T follicular helper cell (primary cell): ENCODE data around the gene GPC6.
"Not testable (repeated sequence)": the region's sequence is repeated elsewhere in the genome, so short reads cannot be mapped to it uniquely, and the experiment has no call there.

Experiments used
- DNase-seq: peaks from one replicate; pipeline ENCODE4 v3.0.0-alpha.2; 2020; ENCODE audit warnings: low read depth

Gene GPC6

DNA sequence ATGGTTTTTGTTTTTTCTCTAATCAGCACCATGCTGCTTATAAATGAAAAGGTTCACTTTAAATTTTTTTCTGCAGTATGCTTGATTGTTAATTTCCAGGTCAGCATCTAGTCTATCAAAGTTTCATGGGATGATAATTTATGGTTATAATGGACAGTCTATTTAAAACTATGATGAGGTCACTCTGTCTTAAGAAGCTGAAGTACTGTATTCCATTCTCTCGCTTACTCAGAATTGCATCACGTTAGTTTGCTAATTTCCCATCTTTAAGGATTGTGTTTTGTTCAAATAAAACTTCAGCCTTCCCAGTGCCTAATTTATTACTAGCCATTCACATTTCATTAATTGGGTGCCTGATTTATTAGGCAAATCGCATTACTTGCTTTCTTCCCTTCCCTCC, 94.3 kb downstream of the GPC6 start:
- no peak for DNase-seq

DNA sequence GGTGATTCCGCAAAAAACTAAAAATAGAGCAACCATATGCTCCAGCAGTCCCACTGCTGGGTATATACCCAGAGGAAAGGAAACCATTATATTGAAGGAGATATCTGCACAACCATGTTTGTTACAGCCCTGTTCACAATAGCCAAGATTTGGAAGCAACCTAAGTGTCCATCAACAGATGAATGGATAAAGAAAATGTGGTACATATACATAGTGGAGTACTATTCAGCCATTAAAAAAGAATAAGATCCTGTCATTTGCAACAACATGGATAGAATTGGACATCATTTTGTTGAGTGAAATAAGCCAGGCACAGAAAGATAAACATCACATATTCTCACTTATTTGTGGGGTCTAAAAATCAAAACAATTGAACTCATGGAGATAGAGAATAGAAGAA, 97.3 kb downstream of the GPC6 start:
- not testable (repeated sequence) for DNase-seq

DNA sequence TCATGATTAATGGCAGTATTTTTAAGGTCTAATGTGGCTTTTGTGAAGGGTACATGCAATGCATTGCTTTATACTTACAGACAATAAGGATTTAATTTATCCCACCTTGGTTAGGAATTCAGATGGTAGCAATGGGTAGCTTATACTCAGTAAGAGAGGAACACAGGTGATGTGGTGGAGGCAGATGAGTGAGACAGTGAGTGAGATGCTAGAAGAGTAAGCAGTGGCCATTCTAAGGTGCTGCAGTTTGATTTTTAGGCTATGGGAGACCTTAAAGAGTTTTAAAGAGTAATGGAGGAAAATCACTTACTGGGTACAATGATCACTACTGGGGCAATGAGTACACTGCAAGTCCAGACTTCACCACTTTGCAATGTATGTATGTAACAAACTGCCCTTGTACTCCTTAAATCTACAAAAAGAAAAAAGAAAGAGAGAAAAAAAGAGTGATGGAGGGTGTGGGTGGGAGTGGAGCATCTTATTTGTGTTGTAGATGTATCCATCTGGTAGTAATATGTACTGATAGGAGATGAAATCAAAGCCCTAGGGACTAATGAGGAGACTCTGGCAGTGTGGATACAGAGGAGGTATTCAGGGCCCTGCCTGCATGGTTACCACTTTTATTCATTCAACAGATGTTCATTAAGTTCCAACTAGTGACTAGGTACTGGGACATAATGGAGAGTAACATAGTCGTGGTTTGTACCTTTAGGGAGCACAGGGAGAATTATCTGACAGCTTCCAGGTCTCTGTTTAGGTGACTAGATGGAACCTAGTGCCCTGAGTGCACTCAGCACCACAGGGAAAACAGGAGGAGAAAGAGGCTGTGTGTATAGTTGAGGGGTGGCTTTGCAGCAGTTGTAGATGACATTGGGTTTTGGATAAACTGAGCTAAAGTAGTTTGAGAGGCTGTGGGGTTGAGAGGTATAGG, 99.0 kb downstream of the GPC6 start:
- no peak for DNase-seq

DNA sequence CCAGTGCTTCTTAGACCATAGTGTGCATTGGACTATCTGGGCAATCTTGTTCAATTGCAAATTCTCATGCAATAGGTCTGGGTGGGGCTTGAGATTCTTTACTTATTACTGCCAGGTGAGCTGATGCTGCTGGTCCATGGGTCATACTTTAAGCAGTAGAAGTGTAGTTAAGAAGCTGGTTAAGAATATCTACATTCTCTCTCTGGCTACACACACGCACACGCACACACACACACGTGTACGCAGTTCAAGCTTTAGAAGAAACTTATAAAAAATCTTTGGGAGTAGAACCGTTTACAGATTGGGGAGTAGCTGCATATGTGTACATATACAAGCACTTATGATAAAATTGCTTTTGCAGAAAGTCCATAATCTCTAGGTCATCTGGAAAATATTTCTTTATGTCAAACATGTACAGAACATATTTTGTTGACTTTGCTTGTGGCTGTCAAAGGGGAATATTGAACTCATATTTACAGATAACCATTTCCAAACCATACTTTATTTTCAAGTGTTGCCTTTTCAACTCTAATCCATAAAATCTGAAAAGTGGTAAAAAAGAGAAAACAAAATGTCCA, 99.7 kb downstream of the GPC6 start:
- no peak for DNase-seq

DNA sequence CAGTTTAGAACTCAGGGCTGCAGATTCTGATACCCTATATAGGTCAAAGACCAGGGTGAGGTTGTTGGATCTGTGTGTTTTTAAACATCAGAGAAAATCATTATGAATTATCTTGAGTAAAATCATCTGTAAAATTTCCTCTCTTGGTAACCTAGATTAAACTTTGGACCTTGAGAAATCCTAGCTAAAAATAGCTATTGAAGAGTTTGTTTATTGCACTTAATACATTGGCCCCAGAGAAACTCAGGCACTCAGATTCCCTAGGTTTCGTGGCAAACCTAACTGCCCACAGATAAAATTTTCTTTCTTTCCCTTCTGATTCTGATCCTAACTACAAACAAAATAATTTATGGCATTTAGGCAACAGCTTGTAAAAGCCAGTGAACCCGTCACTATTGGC, 102.3 kb downstream of the GPC6 start:
- DNase-seq = no peak

DNA sequence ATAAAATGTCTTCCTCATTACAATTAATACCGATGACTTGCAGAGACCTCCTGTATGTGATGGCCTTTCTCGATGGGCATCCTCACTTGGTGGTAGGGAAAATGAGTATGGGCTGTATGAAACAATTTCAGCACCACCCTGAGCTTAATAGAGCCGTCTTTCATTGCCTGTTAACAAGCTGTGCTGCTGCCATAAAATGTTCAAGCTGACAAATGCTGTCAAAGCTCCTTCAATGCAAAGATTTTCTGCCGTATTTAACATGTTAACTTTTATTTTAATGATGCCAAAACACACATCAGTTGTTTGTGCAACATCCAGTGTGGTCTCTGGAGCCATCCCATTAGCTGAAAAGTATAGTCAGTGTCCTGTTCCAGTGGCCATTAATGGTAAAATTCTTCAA, 110.1 kb downstream of the GPC6 start:
- DNase-seq = no peak

DNA sequence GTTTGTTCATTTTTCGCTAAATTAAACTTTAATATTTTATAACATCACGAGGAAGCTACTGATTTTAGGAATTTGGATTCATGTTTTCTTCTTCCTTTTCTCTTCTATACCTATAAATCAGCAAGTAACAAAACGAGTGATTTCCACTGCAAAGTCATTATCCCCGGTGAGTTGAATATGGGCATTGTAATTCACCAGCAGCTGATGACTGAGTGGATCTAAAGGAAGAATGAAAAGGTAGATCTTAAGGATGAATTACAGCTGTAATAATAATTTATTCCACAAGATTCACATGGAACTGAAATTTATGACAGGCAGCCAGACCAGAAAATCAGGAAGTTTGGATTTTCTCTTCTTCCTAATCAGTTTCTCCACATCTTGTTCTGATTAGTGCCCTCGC, 111.4 kb downstream of the GPC6 start:
- no peak for DNase-seq

DNA sequence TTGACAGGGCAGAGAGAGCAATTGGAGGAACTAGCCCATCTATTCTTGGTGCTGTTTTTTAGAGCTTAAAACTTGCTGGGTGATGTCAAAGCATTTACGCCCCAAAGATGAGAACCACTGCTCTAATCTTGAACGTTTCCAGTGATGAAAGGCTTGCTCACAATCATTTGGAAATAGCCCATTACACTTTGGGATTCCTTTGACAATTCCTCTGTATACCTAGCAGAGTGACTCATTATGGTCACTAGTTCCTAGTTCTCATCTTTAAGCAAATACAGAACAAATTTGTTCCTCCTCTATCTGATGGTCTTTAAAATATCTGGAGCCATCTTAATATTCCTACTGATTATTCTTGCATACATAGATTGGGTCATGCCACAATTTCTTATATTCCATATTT, 112.3 kb downstream of the GPC6 start:
- no peak for DNase-seq

DNA sequence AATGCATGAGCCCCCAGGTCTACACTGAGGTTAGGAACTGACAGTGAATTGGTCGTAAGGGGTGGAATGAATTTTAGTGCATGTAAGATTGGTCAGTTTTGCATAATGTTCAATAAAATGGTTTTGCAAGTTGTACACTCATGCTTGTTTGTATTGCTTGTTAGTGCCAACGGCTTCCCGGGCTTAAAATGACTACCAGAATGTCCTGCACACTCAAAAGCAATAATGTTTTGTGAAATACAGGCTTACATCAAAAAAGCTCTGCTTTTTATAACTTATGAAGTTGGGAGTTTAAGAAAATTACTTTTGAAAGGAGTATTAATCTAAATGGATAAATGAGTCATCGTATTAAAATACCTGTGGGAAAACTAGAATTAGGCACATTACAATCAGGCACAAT, 112.9 kb downstream of the GPC6 start:
- no peak for DNase-seq

DNA sequence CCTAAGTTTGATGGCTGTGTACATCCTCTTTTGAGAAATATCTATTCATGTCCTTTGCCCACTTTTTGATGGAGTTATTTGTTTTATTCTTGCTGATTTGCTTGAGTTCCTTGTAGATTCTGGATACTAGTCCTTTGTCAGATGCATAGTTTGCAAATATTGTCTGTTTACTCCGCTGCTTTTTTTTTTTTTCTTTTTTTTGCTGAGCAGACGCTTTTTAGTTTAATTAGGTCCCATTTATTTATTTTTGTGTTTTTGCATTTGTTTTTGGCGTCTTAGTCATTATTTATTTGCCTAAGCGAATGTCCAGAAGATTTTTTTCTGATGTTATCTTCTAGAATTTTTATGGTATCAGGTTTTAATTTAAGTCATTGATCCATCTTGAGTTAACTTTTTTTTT, 114.9 kb downstream of the GPC6 start:
- no peak for DNase-seq

DNA sequence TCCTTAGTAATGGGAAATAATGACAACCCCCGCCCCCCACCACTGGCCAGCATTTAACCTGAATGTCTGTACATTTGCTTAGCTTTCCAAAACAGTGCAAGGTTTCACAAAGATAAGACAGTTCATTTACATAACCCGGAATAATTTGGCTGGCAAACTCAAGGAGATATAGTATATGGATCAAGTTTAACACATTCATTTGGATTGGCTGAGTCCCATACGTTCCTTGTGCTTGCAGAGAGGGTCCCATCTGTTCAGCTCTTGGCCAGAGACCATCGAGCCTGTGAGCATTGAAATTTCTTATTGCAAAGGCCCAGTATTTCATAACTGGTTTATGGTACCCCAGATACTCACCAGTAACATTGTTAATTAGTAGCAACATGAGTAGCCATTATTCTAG, 116.5 kb downstream of the GPC6 start:
- no peak for DNase-seq

DNA sequence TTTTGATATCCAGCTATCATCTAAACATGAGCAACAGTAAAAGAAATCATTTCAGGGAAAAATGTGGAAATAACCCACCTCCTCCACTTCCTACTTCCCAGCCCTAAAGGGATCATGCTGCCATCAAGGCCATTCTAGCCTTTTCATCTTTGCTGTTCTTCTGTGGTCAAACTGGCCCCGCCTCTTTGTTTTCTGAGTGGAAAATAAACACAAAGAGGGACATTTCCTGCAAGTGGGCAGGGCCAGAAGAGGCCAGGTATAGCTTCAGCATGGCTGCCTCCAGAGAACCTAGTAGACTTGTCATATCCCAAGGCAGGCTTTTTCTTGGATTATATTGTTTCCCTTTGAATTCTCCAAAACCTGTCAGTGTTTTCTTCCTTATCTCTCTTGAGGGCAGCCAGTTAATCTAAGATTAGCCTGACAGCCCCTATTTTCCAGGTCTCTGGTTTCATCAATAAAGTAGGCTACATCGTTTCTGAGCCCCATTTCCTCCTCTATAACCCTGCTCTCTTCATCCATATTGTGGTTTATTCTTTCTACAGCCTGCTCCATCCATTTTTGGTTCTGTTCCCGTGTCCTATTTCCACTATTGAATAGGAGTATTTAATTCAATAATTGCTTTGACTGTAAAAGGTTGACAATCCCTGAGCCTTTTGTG, 117.6 kb downstream of the GPC6 start:
- DNase-seq = no peak

DNA sequence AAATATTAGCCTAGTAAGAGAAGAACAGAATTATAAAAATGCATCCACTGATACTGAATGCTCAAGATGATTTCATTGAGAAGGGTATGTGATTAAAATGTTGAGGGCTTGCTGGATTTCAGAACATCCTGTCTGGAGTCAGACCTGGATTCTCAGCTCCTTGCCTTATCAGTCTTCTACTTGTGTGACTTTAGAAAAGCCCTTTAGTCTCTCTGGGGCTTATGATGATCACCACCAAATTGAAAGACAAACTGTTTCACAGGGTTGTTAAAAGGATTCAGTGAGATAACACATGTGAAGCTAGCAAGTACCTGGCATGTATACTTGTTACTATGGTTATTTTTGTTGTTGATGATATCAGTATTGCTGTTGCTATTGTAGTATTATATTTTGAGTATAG, 118.4 kb downstream of the GPC6 start:
- DNase-seq = no peak

DNA sequence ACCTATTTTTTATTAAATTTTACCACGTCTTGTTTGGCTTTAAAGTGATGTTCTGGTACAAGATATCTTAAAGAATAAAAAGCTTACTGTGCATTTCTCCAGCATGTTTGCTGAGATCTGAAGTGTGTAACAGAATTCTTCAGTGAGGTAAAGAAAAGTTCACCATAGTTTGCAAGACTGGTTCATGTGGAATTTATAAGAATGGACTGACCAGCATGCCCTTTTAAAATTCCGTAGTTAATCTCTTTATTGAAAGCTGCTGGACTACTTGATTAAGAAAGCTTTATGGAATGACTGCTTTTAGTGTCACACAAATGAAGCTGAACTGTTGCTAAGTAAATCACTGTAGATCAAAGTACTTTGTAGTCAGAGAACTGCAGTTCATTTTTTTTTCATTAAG, 119.2 kb downstream of the GPC6 start:
- DNase-seq = no peak

DNA sequence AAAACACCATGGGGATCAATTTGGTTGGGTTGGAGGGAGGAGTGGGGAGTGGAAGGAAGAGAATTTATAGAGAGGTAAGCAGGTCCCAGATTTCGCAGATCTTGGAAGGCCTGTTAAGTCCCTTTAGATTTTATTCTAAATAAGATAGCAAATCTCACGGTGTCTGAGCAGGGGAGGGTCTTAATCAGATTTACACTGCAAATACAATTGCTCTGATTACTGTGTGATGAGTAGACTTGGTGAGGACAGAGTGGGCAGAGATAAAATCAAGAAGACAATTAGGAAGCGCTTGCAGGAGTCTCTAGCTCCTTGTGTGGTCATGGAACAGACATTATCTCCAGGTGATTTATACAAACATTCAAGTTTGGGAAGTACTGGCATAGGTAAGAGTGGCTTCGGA, 126.0 kb downstream of the GPC6 start:
- DNase-seq = no peak

DNA sequence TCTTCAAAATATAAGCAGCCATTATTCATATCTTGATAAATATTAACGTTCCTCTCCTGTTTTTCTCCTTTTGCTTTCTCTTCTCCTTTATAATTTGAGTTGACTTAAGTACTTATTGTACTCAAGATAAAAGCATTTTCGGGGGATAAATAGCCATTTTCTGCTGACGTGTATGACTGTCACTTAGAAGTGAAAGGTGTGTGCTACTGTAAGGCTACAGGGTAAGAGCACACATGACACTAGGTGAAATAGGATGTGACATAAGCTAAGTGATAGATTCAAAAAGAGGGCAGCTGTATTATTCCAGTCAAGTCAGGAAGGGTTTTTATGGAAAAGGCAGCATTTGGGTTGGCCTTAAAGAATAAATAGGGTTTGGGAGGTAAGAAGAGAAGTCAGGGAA, 128.5 kb downstream of the GPC6 start:
- no peak for DNase-seq

DNA sequence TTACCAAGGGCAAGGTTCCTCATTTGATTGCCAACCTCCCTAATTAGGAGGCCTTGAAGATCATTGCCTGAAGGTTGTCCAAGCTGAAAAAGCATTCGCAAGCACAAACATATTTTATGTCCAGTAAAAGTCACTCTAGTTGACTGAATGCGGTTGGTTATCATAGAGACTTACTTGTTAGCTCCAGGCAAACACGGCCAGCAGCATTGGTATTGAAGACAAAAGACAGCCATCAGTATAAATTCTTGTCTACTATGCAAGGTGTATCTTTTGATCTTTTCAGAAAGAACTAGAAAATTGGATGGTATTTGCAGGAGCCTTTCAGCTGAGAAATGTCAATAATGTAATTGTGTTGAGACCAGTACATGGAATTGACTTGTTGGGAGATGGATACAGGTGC, 129.9 kb downstream of the GPC6 start:
- DNase-seq = no peak

DNA sequence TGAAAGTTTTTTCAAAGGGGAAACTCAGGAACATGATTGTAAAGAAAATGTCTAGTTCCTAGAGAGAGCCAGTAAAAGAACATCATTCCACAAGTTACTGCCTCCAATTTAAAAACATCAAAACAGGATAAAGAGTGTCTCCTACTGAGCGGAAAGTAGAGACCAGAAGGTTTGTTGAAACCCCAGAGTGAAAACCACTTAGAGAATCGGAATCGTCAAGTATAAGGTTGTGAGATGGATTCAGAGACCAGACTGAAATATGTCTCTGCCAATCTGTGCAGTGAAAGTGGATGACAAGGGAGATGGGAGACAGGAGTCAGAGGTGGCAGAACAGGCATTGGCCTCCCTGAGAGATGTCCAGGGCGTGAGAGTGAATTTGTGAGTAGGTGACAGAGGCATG, 133.4 kb downstream of the GPC6 start:
- DNase-seq = no peak

DNA sequence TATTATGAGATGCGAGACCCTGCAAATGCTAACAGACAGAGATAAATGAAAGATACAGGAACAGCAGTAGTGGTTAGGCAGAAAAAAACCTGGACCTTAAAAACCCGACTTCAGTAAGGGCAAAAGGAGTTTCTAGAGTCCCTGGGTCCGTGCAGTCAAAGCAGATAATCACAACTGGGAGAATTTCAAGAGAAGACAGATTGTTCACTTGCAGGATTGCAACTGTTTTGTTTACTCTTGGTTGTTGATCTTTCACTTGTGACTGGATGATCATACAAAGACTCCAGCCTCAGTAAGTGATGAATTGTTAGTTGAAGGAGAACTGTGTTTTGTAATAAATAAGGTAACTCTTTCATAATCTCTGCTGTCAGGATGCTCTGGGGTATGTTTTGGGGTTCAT, 135.1 kb downstream of the GPC6 start:
- no peak for DNase-seq

DNA sequence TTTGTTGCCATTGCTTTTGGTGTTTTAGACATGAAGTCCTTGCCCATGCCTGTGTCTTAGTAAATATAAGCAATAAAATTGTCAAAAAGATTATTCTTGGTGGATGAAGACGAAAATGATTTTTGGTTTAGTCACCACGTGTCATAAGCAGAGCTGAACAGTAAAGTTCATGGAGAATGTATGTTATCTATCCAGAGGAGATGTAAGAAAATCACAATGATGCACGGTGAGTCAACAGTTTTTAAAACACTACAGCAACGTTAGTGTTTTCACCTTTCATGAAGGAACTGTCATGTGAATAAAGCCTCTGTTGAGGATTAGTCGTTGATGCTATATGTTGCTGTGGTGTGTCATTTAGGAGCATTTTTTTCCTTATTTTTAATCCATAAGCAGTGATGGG, 137.6 kb downstream of the GPC6 start:
- no peak for DNase-seq

DNA sequence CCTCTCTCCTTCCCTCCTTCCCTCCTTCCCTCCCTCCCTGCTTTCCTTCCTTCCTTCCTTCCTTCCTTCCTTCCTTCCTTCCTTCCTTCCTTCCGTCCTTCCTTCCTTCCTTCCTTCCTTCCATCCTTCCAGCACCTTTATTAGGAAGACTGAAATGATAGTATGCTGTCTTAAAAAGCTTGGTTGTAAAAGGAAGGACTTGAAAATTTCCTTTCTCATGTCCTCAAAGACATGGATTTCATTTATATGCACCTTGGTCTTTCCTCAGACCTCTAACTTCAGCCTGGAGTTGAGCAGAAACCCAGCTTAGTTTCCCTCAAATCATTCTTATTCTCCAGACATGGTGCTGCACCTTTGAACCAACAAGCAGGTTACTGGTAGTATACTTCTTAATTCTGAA, 141.7 kb downstream of the GPC6 start:
- no peak for DNase-seq

DNA sequence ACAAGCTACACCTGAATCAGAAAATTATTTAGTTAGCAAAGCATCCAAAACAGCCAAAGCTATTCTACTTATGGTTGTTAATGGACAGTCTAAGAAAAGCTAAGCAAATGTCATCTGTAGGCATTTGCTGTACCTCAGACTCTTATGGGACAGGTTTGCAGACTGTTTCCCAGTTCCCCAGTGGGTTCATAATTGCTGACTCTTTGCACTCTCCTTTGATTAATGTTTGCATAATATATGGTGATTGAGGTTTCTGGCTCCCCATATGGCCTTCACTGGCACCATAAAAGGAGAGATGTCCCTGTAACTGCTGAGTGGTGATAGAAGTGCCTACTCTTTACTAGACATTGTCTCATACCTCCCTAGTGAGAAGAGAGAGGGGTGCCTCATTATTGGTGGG, 142.1 kb downstream of the GPC6 start:
- no peak for DNase-seq

DNA sequence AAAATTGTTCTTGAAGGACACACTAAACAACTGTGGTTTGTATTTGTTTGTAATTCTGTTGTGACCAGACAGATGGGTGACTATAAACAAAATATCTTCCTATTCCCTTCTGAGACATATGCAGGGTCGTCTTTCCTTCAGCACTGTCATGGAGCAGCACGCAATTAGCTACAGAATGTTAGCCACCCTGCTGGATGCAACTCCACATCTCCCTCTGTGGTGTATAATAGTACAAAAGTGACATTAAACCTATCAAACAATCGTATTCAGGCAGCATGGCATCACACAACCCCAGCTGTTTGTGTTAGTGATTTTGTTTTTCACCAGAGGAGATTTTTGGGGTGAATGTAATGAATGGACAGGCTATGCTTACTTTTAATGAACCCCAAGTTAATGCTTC, 146.2 kb downstream of the GPC6 start:
- no peak for DNase-seq
